ENCODE data around the gene RDH5. TPM values are rescaled to one million over a fixed set of nuclear protein-coding genes. Genes with fewer than 3 reads are reported as not detected.

Gene RDH5
- total and polyA plus RNA-seq, 2 of the 13 experiments (the other 11 are each of a cell fraction or from before 2014, with no cell fraction given): 2.6 to 5.7 TPM

DNA sequence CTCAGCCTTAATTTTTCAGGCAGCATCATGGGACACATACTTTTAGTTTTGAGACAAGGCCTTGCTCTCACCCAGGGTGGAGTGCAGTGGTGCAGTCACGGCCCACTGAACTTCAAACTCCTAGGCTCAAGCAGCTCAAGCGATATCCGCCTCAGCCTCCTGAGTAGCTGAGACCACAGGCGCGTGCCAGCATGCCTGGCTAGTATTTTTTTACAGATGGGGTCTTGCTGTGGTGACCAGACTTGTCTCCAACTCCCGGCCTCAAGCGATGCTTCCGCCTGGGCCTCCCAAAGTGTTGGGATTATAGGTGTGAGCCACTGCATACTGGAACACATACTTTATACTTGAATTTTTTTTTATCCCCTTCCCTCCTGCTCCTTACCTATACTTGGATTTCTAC is 2.8 kb downstream of the RDH5 start (continued):
- TF ChIP-seq, protein P1, sequence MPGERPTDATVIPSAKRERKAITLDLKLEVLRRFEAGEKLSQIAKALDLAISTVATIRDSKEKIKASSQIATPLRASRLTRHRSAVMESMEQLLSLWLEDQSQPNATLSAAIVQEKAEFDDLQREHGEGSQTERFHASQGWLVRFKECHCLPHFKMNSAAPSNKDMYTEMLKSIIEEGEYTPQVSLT (CRISPR knock-in tag; IDR thresholded peaks at IDR 0.05; ENCODE audit: borderline replicate concordance, low read depth): no peak

DNA sequence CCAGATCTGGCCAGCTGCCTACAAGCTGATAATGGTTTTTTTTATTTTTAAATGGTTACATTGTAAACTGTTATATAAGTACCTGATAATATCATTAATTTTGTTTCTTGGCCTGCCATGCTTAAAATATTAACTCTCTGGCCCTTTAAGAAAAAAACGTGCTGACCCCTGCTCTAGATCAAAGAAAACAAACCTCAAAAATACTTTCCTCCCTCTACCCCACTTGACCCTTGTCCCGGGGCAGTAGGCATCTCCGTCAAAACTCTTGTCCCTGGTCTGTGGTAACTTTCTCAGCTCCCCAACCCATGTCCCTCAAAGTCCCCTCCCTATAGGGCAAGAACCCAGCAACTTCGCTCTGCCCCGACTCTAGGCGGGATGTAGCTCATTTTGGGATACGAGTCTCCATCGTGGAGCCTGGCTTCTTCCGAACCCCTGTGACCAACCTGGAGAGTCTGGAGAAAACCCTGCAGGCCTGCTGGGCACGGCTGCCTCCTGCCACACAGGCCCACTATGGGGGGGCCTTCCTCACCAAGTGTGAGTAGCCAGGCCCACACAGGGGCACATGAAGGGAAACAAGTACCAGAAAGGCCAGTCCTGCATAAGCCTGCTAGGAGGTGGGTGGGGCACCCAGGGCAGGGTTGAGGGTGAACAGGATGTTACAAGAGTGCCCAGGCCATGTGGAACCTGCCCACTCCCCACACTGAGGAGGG is 3.5 kb downstream of the RDH5 start:
- peaks cover 77% of the 10 kb centered on the region for H3K4me1 ChIP-seq (ENCODE audit: insufficient read depth, low read length)
- H4K20me1 ChIP-seq (ENCODE audit: insufficient read depth, low read length): 0 out of 2 replicates have a peak, but pooled peaks cover 8% of the 10 kb centered on the region
- intact Hi-C loops (cut with micrococcal nuclease; ENCODE audit: unreplicated experiment) (loop anchor here (1.0 to 5.0 kb wide), 2 partner anchors 14 to 536 kb away; no protein-coding TSS in a partner anchor), in situ Hi-C loops (cut with HindIII; ENCODE audit: extremely low pct_ligation_motif_present, low pct_unique_long_range_greater_than_20kb) (no loop called here)
- H3K9ac ChIP-seq (ENCODE audit: insufficient read depth, low read depth, low read length): no peak overlapping the region
- BruUV-seq (replicated peaks): no TSS peak
- H3K4me2 ChIP-seq (ENCODE audit: low read depth, low read length): no peak overlapping the region
- no peak for ATAC-seq
- 57% methylated on average over 10 of the region's 10 CpGs for WGBS (ENCODE audit: low lambda C conversion rate)
- H3K79me2 ChIP-seq (ENCODE audit: insufficient read depth, low read length): peaks cover 12% of the 10 kb centered on the region
- no peak for DNase-seq (ENCODE audit: low spot score)
- ChIA-PET POLR2A (interaction anchor here (2.0 to 5.3 kb wide), 2 partner anchors 14 to 42 kb away, joined by 14 to 23 read pairs; a partner anchor contains a TSS), CTCF (ENCODE audit: low intra/inter-chr PET ratio, low total read pairs) (interaction anchor here (1.4 to 3.4 kb wide), 2 partner anchors 13 to 42 kb away, joined by 3 to 36 read pairs; a partner anchor contains a TSS)
- peaks cover 10 to 25% of the 10 kb centered on the region in 2 experiments for H3K36me3 ChIP-seq (replicated peaks in 1 of 2; ENCODE audit: control insufficient read depth in 1 of 2, insufficient read depth in 2 of 2, low read length in 2 of 2)
- H3K9me3 ChIP-seq (ENCODE audit: low read length): no peaks in the 10 kb centered on the region
- H3K27ac ChIP-seq (ENCODE audit: extremely low read length, insufficient read depth, low read length): no peak overlapping the region
- H3K4me3 ChIP-seq (replicated peaks in 1 of 3; ENCODE audit: insufficient read depth in 1 of 3, low read depth in 2 of 3, low read length in 3 of 3): peak overlapping the region in 1 of 3 experiments; percentile 20; a peak in 1 of 6 replicates
- no peak for FAIRE-seq
- no peaks in the 10 kb centered on the region; a peak in 1 of 5 replicates for H3K27me3 ChIP-seq (ENCODE audit: control insufficient read depth in 1 of 2, insufficient read depth in 2 of 2, low read length in 2 of 2)
- H2AFZ ChIP-seq (ENCODE audit: low read length): no peak overlapping the region
- TF ChIP-seq ZNF12 (CRISPR knock-in tag; IDR thresholded peaks at IDR 0.05) (no peak), ZFP36L1 (CRISPR knock-in tag; IDR thresholded peaks at IDR 0.05) (no peak), NCOR1 (IDR thresholded peaks at IDR 0.05; ENCODE audit: borderline replicate concordance, low read length) (no peak), ZC3H13 (CRISPR knock-in tag; IDR thresholded peaks at IDR 0.05) (0 out of 2 replicates have a peak, but pooled peaks have one; percentile 24), TBX2 (CRISPR knock-in tag; IDR thresholded peaks at IDR 0.05; ENCODE audit: borderline replicate concordance) (0 out of 2 replicates have a peak, but pooled peaks have one; percentile 21), ZNF839 (CRISPR knock-in tag; IDR thresholded peaks at IDR 0.05; ENCODE audit: borderline replicate concordance) (no peak), ZNF768 (CRISPR knock-in tag; IDR thresholded peaks at IDR 0.05) (peak; percentile 3; the same call in 1 of the 2 replicates), NFE2L2 (IDR thresholded peaks at IDR 0.05; ENCODE audit: low read length) (no peak), KLF9 (CRISPR knock-in tag; IDR thresholded peaks at IDR 0.05; ENCODE audit: low read depth) (no peak), ZNF234 (CRISPR knock-in tag; conservative IDR thresholded peaks at IDR 0.05) (no peak), ZNF235 (CRISPR knock-in tag; IDR thresholded peaks at IDR 0.05; ENCODE audit: borderline replicate concordance) (no peak), CBX5 (CRISPR knock-in tag; IDR thresholded peaks at IDR 0.05; ENCODE audit: borderline replicate concordance) (no peak), ZNF749 (CRISPR knock-in tag; IDR thresholded peaks at IDR 0.05; ENCODE audit: borderline replicate concordance) (no peak), SAP130 (CRISPR knock-in tag; IDR thresholded peaks at IDR 0.05; ENCODE audit: low read depth) (no peak), ZNF350 (CRISPR knock-in tag; IDR thresholded peaks at IDR 0.05; ENCODE audit: borderline replicate concordance, low read depth) (no peak)
- TF ChIP-seq, protein P2, sequence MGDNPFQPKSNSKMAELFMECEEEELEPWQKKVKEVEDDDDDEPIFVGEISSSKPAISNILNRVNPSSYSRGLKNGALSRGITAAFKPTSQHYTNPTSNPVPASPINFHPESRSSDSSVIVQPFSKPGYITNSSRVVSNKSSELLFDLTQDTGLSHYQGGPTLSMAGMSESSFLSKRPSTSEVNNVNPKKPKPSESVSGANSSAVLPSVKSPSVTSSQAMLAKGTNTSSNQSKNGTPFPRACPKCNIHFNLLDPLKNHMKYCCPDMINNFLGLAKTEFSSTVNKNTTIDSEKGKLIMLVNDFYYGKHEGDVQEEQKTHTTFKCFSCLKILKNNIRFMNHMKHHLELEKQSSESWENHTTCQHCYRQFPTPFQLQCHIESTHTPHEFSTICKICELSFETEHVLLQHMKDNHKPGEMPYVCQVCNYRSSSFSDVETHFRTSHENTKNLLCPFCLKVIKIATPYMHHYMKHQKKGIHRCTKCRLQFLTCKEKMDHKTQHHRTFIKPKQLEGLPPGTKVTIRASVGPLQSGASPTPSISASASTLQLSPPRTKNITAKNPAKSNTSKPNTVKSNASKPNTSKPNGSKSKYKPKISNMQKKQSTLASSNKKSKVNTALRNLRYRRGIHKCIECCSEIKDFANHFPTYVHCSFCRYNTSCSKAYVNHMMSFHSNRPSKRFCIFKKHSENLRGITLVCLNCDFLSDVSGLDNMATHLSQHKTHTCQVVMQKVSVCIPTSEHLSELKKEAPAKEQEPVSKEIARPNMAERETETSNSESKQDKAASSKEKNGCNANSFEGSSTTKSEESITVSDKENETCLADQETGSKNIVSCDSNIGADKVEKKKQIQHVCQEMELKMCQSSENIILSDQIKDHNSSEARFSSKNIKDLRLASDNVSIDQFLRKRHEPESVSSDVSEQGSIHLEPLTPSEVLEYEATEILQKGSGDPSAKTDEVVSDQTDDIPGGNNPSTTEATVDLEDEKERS (CRISPR knock-in tag; IDR thresholded peaks at IDR 0.05): no peak
- TF ChIP-seq, protein P3, sequence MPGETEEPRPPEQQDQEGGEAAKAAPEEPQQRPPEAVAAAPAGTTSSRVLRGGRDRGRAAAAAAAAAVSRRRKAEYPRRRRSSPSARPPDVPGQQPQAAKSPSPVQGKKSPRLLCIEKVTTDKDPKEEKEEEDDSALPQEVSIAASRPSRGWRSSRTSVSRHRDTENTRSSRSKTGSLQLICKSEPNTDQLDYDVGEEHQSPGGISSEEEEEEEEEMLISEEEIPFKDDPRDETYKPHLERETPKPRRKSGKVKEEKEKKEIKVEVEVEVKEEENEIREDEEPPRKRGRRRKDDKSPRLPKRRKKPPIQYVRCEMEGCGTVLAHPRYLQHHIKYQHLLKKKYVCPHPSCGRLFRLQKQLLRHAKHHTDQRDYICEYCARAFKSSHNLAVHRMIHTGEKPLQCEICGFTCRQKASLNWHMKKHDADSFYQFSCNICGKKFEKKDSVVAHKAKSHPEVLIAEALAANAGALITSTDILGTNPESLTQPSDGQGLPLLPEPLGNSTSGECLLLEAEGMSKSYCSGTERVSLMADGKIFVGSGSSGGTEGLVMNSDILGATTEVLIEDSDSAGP (CRISPR knock-in tag; IDR thresholded peaks at IDR 0.05; ENCODE audit: borderline replicate concordance): peak; percentile 29; the same call in 1 of the 2 replicates
